ENCODE measurements around the gene ZNF430. TPM values are rescaled to one million over a fixed set of nuclear protein-coding genes. Genes with fewer than 3 reads are reported as not detected.

The ZNF430 gene
- total and polyA plus RNA-seq, 4 donors: 0.31 to 5.3 (median 2.9) TPM

DNA sequence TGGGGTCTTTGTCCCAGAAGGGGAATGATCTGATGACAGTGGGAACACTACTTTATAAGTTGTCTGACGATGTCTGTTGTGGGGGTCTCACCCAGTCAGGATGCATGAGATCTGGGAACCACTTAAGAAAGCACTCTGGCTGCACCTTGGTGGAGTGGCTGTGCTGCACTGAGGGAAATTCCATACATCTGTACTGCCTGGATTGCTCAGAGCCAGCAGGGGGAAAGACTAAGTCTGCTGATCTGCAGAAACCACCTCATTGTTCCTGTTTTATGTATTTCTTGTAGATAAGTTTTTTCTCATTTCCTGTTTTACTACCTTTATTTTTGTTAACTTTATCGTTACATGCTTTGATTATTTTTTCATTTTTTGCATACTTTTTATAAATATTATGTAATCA lies 27.3 kb downstream of the ZNF430 start:
- Histone ChIP-seq H3K9ac (ENCODE audit: low read depth in 1 of 2, low read length in 2 of 2) (no peak overlapping the region), H3K4me3 (ENCODE audit: low read depth in 1 of 3, low read length in 3 of 3) (no peak overlapping the region), H3K4me1 (ENCODE audit: control insufficient read depth in 4 of 4, insufficient read depth in 4 of 4, low read length in 3 of 4) (no peaks in the 10 kb centered on the region), H3K36me3 (ENCODE audit: control insufficient read depth in 4 of 4, insufficient read depth in 3 of 4, low read depth in 1 of 4, low read length in 3 of 4) (peaks cover 0 to 2% (median 0%) of the 10 kb centered on the region in 4 donors), H3K9me3 (ENCODE audit: control insufficient read depth in 4 of 4, low read length in 3 of 4) (peaks cover 4 to 16% (median 5%) of the 10 kb centered on the region in 4 donors), H3K27me3 (ENCODE audit: control insufficient read depth in 4 of 4, insufficient read depth in 4 of 4, low read length in 3 of 4) (no peaks in the 10 kb centered on the region), H3K27ac (ENCODE audit: low read depth in 1 of 2, low read length in 2 of 2) (no peak overlapping the region)
- TF ChIP-seq JUND (IDR thresholded peaks at IDR 0.05) (no peak), EGR1 (IDR thresholded peaks at IDR 0.05; ENCODE audit: low read depth in 2 of 2) (no peak), RXRA (IDR thresholded peaks at IDR 0.05) (no peak)
- TF ChIP-seq, protein P1, sequence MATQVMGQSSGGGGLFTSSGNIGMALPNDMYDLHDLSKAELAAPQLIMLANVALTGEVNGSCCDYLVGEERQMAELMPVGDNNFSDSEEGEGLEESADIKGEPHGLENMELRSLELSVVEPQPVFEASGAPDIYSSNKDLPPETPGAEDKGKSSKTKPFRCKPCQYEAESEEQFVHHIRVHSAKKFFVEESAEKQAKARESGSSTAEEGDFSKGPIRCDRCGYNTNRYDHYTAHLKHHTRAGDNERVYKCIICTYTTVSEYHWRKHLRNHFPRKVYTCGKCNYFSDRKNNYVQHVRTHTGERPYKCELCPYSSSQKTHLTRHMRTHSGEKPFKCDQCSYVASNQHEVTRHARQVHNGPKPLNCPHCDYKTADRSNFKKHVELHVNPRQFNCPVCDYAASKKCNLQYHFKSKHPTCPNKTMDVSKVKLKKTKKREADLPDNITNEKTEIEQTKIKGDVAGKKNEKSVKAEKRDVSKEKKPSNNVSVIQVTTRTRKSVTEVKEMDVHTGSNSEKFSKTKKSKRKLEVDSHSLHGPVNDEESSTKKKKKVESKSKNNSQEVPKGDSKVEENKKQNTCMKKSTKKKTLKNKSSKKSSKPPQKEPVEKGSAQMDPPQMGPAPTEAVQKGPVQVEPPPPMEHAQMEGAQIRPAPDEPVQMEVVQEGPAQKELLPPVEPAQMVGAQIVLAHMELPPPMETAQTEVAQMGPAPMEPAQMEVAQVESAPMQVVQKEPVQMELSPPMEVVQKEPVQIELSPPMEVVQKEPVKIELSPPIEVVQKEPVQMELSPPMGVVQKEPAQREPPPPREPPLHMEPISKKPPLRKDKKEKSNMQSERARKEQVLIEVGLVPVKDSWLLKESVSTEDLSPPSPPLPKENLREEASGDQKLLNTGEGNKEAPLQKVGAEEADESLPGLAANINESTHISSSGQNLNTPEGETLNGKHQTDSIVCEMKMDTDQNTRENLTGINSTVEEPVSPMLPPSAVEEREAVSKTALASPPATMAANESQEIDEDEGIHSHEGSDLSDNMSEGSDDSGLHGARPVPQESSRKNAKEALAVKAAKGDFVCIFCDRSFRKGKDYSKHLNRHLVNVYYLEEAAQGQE (IDR thresholded peaks at IDR 0.05): no peak
- TF ChIP-seq, protein P2, sequence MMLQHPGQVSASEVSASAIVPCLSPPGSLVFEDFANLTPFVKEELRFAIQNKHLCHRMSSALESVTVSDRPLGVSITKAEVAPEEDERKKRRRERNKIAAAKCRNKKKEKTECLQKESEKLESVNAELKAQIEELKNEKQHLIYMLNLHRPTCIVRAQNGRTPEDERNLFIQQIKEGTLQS (IDR thresholded peaks at IDR 0.05): no peak
- no peak for DNase-seq (ENCODE audit: low spot score)
- WGBS: 93% methylated on average over 2 of the region's 2 CpGs

DNA sequence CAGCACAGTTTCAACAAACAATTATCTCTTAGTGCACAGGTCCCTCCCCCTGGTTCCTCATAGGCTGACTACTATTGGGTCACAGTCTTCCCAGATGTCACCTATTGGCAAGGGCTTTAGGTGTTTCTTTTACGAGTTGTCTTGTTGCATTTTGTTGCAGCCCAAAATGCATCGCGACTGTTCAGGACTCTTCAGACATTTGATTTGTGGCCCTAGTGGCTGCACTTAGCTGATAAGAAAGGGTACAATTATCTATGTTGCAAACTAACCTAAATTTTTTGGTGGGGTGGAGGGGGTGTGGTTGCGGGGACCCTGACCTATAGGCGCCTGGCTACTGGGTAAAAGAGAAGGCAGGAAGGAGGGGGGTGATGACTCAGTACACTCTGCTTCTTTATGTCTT lies 32.4 kb downstream of the ZNF430 start:
- H3K9ac ChIP-seq (ENCODE audit: low read depth in 1 of 2, low read length in 2 of 2): no peak overlapping the region
- no peak overlapping the region for H3K4me3 ChIP-seq (ENCODE audit: low read depth in 1 of 3, low read length in 3 of 3)
- peaks cover 0 to 30% (median 8%) of the 10 kb centered on the region in 4 donors for H3K9me3 ChIP-seq (ENCODE audit: control insufficient read depth in 4 of 4, low read length in 3 of 4)
- H3K27ac ChIP-seq (ENCODE audit: low read depth in 1 of 2, low read length in 2 of 2): no peak overlapping the region
- H3K4me1 ChIP-seq (ENCODE audit: control insufficient read depth in 4 of 4, insufficient read depth in 4 of 4, low read length in 3 of 4): no peaks in the 10 kb centered on the region
- TF ChIP-seq, protein P3, sequence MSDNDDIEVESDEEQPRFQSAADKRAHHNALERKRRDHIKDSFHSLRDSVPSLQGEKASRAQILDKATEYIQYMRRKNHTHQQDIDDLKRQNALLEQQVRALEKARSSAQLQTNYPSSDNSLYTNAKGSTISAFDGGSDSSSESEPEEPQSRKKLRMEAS (IDR thresholded peaks at IDR 0.05): no peak
- TF ChIP-seq YY1 (IDR thresholded peaks at IDR 0.05): no peak
- no peak for TF ChIP-seq EGR1 (IDR thresholded peaks at IDR 0.05; ENCODE audit: low read depth in 2 of 2)
- TF ChIP-seq RAD21 (IDR thresholded peaks at IDR 0.05): no peak
- TF ChIP-seq SP1 (IDR thresholded peaks at IDR 0.05): no peak
- TF ChIP-seq JUND (IDR thresholded peaks at IDR 0.05): no peak
- no peak for TF ChIP-seq NR2F2 (IDR thresholded peaks at IDR 0.05)
- H3K27me3 ChIP-seq (ENCODE audit: control insufficient read depth in 4 of 4, insufficient read depth in 4 of 4, low read length in 3 of 4): no peaks in the 10 kb centered on the region
- DNase-seq (ENCODE audit: low spot score): no peak
- WGBS: 96% methylated on average over 5 of the region's 5 CpGs
- H3K36me3 ChIP-seq (ENCODE audit: control insufficient read depth in 4 of 4, insufficient read depth in 3 of 4, low read depth in 1 of 4, low read length in 3 of 4): peaks cover 0 to 12% (median 2%) of the 10 kb centered on the region in 4 donors

DNA sequence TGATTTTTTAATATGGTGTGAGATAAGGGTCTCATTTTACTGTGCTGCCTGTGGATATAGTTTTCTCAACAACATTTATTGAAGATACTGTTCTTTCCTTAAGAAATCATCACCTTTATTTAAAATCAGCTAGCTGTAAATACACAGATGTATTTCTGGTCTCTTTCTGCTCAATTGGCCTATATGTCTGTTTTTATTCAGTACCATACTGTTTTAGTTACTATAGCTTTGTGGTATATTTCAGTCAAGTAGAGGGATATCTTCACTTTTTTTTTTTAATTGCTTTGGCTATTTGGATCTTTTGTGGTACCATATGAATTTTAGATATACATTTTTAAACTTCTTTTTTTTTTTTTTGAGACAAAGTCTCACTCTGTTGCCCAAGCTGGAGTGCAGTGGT lies 44.9 kb downstream of the ZNF430 start:
- no peak for DNase-seq (ENCODE audit: low spot score)
- no peak overlapping the region for H3K27ac ChIP-seq (ENCODE audit: low read depth in 1 of 2, low read length in 2 of 2)
- H3K9me3 ChIP-seq (ENCODE audit: control insufficient read depth in 4 of 4, low read length in 3 of 4): peaks cover 0 to 7% (median 2%) of the 10 kb centered on the region in 4 donors
- no peak overlapping the region for H3K9ac ChIP-seq (ENCODE audit: low read depth in 1 of 2, low read length in 2 of 2)
- no peaks in the 10 kb centered on the region for H3K36me3 ChIP-seq (ENCODE audit: control insufficient read depth in 4 of 4, insufficient read depth in 3 of 4, low read depth in 1 of 4, low read length in 3 of 4)
- H3K27me3 ChIP-seq (ENCODE audit: control insufficient read depth in 4 of 4, insufficient read depth in 4 of 4, low read length in 3 of 4): no peaks in the 10 kb centered on the region
- no peaks in the 10 kb centered on the region for H3K4me1 ChIP-seq (ENCODE audit: control insufficient read depth in 4 of 4, insufficient read depth in 4 of 4, low read length in 3 of 4)
- H3K4me3 ChIP-seq (ENCODE audit: low read depth in 1 of 3, low read length in 3 of 3): no peak overlapping the region
- TF ChIP-seq, protein P4, sequence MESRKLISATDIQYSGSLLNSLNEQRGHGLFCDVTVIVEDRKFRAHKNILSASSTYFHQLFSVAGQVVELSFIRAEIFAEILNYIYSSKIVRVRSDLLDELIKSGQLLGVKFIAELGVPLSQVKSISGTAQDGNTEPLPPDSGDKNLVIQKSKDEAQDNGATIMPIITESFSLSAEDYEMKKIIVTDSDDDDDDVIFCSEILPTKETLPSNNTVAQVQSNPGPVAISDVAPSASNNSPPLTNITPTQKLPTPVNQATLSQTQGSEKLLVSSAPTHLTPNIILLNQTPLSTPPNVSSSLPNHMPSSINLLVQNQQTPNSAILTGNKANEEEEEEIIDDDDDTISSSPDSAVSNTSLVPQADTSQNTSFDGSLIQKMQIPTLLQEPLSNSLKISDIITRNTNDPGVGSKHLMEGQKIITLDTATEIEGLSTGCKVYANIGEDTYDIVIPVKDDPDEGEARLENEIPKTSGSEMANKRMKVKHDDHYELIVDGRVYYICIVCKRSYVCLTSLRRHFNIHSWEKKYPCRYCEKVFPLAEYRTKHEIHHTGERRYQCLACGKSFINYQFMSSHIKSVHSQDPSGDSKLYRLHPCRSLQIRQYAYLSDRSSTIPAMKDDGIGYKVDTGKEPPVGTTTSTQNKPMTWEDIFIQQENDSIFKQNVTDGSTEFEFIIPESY (IDR thresholded peaks at IDR 0.05): no peak
- TF ChIP-seq FOXA2 (IDR thresholded peaks at IDR 0.05) (no peak), EGR1 (IDR thresholded peaks at IDR 0.05; ENCODE audit: low read depth in 2 of 2) (no peak), GABPA (IDR thresholded peaks at IDR 0.05 in 1 of 2, conservative IDR thresholded peaks at IDR 0.05 in 1 of 2) (no peak), RAD21 (IDR thresholded peaks at IDR 0.05) (no peak), FOXA1 (IDR thresholded peaks at IDR 0.05) (no peak), TAF1 (conservative IDR thresholded peaks at IDR 0.05) (no peak)
- TF ChIP-seq, protein P5, sequence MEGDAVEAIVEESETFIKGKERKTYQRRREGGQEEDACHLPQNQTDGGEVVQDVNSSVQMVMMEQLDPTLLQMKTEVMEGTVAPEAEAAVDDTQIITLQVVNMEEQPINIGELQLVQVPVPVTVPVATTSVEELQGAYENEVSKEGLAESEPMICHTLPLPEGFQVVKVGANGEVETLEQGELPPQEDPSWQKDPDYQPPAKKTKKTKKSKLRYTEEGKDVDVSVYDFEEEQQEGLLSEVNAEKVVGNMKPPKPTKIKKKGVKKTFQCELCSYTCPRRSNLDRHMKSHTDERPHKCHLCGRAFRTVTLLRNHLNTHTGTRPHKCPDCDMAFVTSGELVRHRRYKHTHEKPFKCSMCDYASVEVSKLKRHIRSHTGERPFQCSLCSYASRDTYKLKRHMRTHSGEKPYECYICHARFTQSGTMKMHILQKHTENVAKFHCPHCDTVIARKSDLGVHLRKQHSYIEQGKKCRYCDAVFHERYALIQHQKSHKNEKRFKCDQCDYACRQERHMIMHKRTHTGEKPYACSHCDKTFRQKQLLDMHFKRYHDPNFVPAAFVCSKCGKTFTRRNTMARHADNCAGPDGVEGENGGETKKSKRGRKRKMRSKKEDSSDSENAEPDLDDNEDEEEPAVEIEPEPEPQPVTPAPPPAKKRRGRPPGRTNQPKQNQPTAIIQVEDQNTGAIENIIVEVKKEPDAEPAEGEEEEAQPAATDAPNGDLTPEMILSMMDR (IDR thresholded peaks at IDR 0.05; ENCODE audit: low read depth, low read length, missing input control): no peak
- TF ChIP-seq, protein P1 (IDR thresholded peaks at IDR 0.05): no peak
- TF ChIP-seq, protein P3 (IDR thresholded peaks at IDR 0.05): no peak

Measured in liver (tissue), 9 donors.